ENCODE results near the gene TEX47. TPM values are rescaled to one million over a fixed set of nuclear protein-coding genes. Genes with fewer than 3 reads are reported as not detected.

TEX47 gene
- total RNA-seq, 1 donor = not detected

GRCh38 chr7:88775838-88776237 lies 19.7 kb downstream of the TEX47 start:
- no peak overlapping the region for H2AFZ ChIP-seq (ENCODE audit: low read length)
- no peaks in the 10 kb centered on the region for H4K20me1 ChIP-seq (ENCODE audit: insufficient read depth, low read length)
- no peak overlapping the region for H3K4me2 ChIP-seq (ENCODE audit: insufficient read depth, low read length)
- H3K4me1 ChIP-seq (ENCODE audit: insufficient read depth, low read length) = no peaks in the 10 kb centered on the region
- no peak for TF ChIP-seq CTCF (IDR thresholded peaks at IDR 0.05; ENCODE audit: extremely low read depth, low read depth, low read length)
- DNase-seq (ENCODE audit: insufficient read length, low spot score, missing footprints) = no peak
- H3K27ac ChIP-seq (ENCODE audit: low read depth, low read length) = no peak overlapping the region
- no peak overlapping the region for H3K4me3 ChIP-seq (ENCODE audit: insufficient read depth, low read length)
- peaks cover 2% of the 10 kb centered on the region for H3K9me3 ChIP-seq (ENCODE audit: low read depth, low read length)
- H3K27me3 ChIP-seq (ENCODE audit: insufficient read depth, low read length) = no peaks in the 10 kb centered on the region
- H3K36me3 ChIP-seq (ENCODE audit: insufficient read depth, low read length) = no peaks in the 10 kb centered on the region
- no peaks in the 10 kb centered on the region for H3K79me2 ChIP-seq (ENCODE audit: insufficient read depth, low read length)

- Histone ChIP-seq H3K4me2 (ENCODE audit: insufficient read depth, low read length) (no peak overlapping the region), H3K79me2 (ENCODE audit: insufficient read depth, low read length) (no peaks in the 10 kb centered on the region), H3K4me1 (ENCODE audit: insufficient read depth, low read length) (no peaks in the 10 kb centered on the region), H4K20me1 (ENCODE audit: insufficient read depth, low read length) (no peaks in the 10 kb centered on the region), H3K27me3 (ENCODE audit: insufficient read depth, low read length) (no peaks in the 10 kb centered on the region), H2AFZ (ENCODE audit: low read length) (no peak overlapping the region), H3K9me3 (ENCODE audit: low read depth, low read length) (peaks cover 2% of the 10 kb centered on the region), H3K36me3 (ENCODE audit: insufficient read depth, low read length) (no peaks in the 10 kb centered on the region), H3K4me3 (ENCODE audit: insufficient read depth, low read length) (no peak overlapping the region), H3K27ac (ENCODE audit: low read depth, low read length) (no peak overlapping the region)
- no peak for TF ChIP-seq CTCF (IDR thresholded peaks at IDR 0.05; ENCODE audit: extremely low read depth, low read depth, low read length)
- DNase-seq (ENCODE audit: insufficient read length, low spot score, missing footprints) = no peak
Measured at GRCh38 chr7:88772776-88773175, 22.8 kb downstream of the TEX47 start.

GRCh38 chr7:88771417-88771816 lies 24.1 kb downstream of the TEX47 start:
- Histone ChIP-seq H3K4me3 (ENCODE audit: insufficient read depth, low read length) (no peak overlapping the region), H3K4me2 (ENCODE audit: insufficient read depth, low read length) (no peak overlapping the region), H3K27ac (ENCODE audit: low read depth, low read length) (no peak overlapping the region), H3K9me3 (ENCODE audit: low read depth, low read length) (no peaks in the 10 kb centered on the region), H3K27me3 (ENCODE audit: insufficient read depth, low read length) (no peaks in the 10 kb centered on the region), H3K36me3 (ENCODE audit: insufficient read depth, low read length) (no peaks in the 10 kb centered on the region), H3K79me2 (ENCODE audit: insufficient read depth, low read length) (no peaks in the 10 kb centered on the region), H4K20me1 (ENCODE audit: insufficient read depth, low read length) (no peaks in the 10 kb centered on the region), H3K4me1 (ENCODE audit: insufficient read depth, low read length) (no peaks in the 10 kb centered on the region), H2AFZ (ENCODE audit: low read length) (no peak overlapping the region)
- TF ChIP-seq CTCF (IDR thresholded peaks at IDR 0.05; ENCODE audit: extremely low read depth, low read depth, low read length) = no peak
- no peak for DNase-seq (ENCODE audit: insufficient read length, low spot score, missing footprints)

- Histone ChIP-seq H3K4me3 (ENCODE audit: insufficient read depth, low read length) (no peak overlapping the region), H4K20me1 (ENCODE audit: insufficient read depth, low read length) (no peaks in the 10 kb centered on the region), H3K79me2 (ENCODE audit: insufficient read depth, low read length) (no peaks in the 10 kb centered on the region), H3K36me3 (ENCODE audit: insufficient read depth, low read length) (no peaks in the 10 kb centered on the region), H3K27me3 (ENCODE audit: insufficient read depth, low read length) (peaks cover 15% of the 10 kb centered on the region), H3K9me3 (ENCODE audit: low read depth, low read length) (no peaks in the 10 kb centered on the region), H3K4me1 (ENCODE audit: insufficient read depth, low read length) (no peaks in the 10 kb centered on the region), H3K27ac (ENCODE audit: low read depth, low read length) (no peak overlapping the region), H3K4me2 (ENCODE audit: insufficient read depth, low read length) (no peak overlapping the region), H2AFZ (ENCODE audit: low read length) (no peak overlapping the region)
- DNase-seq (ENCODE audit: insufficient read length, low spot score, missing footprints) = no peak
- no peak for TF ChIP-seq CTCF (IDR thresholded peaks at IDR 0.05; ENCODE audit: extremely low read depth, low read depth, low read length)
Measured at GRCh38 chr7:88761779-88762178, 33.8 kb downstream of the TEX47 start.

Data from osteoblast (primary cell).